Transverse colon (tissue), 4 donors: ENCODE results near the gene SREBF2. TPM values are rescaled to one million over a fixed set of nuclear protein-coding genes. Genes with fewer than 3 reads are reported as not detected.

Experiments
- DNase-seq: peaks from one replicate; pipeline ENCODE4 v3.0.0-alpha.2; 2019
- H3K27ac ChIP-seq, 4 donors: fragments of 200-600 bp; sonication (generic); 2 replicates each; pipeline ENCODE4 v1.5.1; 2016 to 2018; ENCODE audit warnings: inconsistent platforms in 4 of 4
- H3K27me3 ChIP-seq: fragments of 200-600 bp; sonication (generic); 2 replicates; pipeline ENCODE4 v1.5.1; 2017; ENCODE audit warnings: inconsistent platforms
- H3K36me3 ChIP-seq, 4 donors: fragments of 200-600 bp; sonication (generic); 2 replicates each; pipeline ENCODE4 v1.5.1; 2017 to 2019; ENCODE audit warnings: inconsistent platforms in 4 of 4
- H3K4me1 ChIP-seq, 4 donors: fragments of 200-600 bp; sonication (generic); 2 replicates each; pipeline ENCODE4 v1.5.1; 2017 to 2020; ENCODE audit warnings: inconsistent platforms in 4 of 4
- H3K4me3 ChIP-seq, 4 donors: fragments of 200-600 bp; sonication (generic); 1 replicate in 1 of 4; 2 replicates in 3 of 4; pipeline versions ENCODE4 v1.5.1 to v1.6.1; 2017 to 2019; ENCODE audit warnings: inconsistent platforms in 4 of 4
- H3K9me3 ChIP-seq, 2 donors: fragments of 200-600 bp; sonication (generic); 2 replicates each; pipeline ENCODE4 v1.5.1; 2017 to 2019; ENCODE audit warnings: inconsistent platforms in 2 of 2
- EP300 ChIP-seq: sonication (generic); formaldehyde crosslinking; IDR thresholded peaks from one replicate; pipeline ENCODE4 v1.6.1; 2017; ENCODE audit warnings: antibody characterized with exemption, low read depth
- POLR2A ChIP-seq: fragments of 450-650 bp; IDR thresholded peaks from one replicate; pipeline ENCODE4 v1.6.1; 2016; ENCODE audit warnings: antibody characterized with exemption, mild to moderate bottlenecking, moderate library complexity
- POLR2AphosphoS5 ChIP-seq, 3 donors: sonication (generic); formaldehyde crosslinking; IDR thresholded peaks; one replicate each; pipeline ENCODE4 v1.6.1; 2016; ENCODE audit warnings: antibody characterized with exemption in 3 of 3
- WGBS, 2 donors: methylation state at CpG; one replicate each; pipeline ENCODE4 v1.1.5; 2018; ENCODE audit warnings: low coverage in 1 of 2; 5-methylcytosine and 5-hydroxymethylcytosine counted together
- in situ Hi-C, 4 donors: fragments of 200-750 bp; cut with MboI; loops; one replicate each; pipeline versions ENCODE4 v1.15.0 to v1.15.1; 2017; ENCODE audit warnings: low sequenced_read_pairs in 3 of 4, low pct_ligation_motif_present in 1 of 4, low pct_unique_long_range_greater_than_20kb in 1 of 4
- intact Hi-C: fragments of 100-400 bp; cut with DNase I; formaldehyde crosslinking; loops from one replicate; pipeline ENCODE4 v1.15.1; 2023; ENCODE audit warnings: low total_unique reads
- small RNA-seq, 4 donors: library from RNA; depleted of rRNA; stranded (forward); fragments of <200 nt; gene quantifications; one replicate each; pipeline ENCODE3, GENCODE V24; 2016
- total RNA-seq, 4 donors: library from RNA; depleted of rRNA; stranded (reverse); fragments of >200 nt; gene quantifications; one replicate each; pipeline ENCODE4 v1.1.0, GENCODE V29; 2016
- TF ChIP-seq, protein P1 (sequence below), 5 experiments: fragments of 200-600 bp in 3 of 5; fragments of 450-650 bp in 2 of 5; sonication (generic) in 3 of 5; IDR thresholded peaks; 1 replicate in 2 of 5; 2 replicates in 3 of 5; pipeline ENCODE4 v1.5.1; 2016 to 2017; ENCODE audit warnings: antibody characterized with exemption in 5 of 5, inconsistent platforms in 3 of 5, mild to moderate bottlenecking in 2 of 5, moderate library complexity in 1 of 5

The SREBF2 gene
- total RNA-seq, 4 donors from 2014 or later: 156 to 252 (median 166) TPM

DNA sequence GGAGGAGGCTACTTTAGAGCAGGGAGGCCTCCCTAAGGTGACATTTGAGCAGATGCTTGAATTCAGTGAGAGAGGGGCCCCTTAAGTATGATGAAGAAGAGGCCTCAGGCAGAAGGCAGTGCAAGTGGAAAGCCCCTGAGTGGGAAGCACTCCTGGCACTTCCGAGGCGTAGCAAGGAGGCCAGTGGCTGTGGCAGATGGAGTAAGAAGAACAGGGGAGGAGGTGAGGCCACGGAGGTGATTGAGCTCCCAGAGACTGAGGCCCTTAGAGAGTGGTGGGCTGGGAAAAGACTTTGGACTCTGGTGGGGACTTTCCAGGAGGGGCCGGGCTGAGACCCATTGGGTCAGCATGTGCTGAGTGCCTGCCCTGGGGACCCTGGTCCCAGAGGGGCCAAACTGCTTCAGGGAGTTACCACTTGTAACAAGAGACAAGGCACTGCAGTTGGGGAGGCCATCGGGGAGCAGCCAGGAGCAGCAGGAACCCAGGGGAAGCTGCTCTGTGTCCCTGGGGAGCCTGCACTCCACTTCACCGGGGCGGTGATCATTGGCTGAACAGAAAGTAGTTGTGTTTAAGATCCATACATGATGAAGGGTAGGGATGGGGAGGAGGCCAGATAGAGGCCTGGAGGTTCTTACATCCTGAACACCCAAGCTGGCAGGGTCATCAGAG is 116.5 kb downstream of the SREBF2 start:
- H3K36me3 ChIP-seq: no peaks in the 10 kb centered on the region
- TF ChIP-seq, protein P1, sequence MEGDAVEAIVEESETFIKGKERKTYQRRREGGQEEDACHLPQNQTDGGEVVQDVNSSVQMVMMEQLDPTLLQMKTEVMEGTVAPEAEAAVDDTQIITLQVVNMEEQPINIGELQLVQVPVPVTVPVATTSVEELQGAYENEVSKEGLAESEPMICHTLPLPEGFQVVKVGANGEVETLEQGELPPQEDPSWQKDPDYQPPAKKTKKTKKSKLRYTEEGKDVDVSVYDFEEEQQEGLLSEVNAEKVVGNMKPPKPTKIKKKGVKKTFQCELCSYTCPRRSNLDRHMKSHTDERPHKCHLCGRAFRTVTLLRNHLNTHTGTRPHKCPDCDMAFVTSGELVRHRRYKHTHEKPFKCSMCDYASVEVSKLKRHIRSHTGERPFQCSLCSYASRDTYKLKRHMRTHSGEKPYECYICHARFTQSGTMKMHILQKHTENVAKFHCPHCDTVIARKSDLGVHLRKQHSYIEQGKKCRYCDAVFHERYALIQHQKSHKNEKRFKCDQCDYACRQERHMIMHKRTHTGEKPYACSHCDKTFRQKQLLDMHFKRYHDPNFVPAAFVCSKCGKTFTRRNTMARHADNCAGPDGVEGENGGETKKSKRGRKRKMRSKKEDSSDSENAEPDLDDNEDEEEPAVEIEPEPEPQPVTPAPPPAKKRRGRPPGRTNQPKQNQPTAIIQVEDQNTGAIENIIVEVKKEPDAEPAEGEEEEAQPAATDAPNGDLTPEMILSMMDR (IDR thresholded peaks at IDR 0.05): no peak
- TF ChIP-seq EP300 (no peak), POLR2AphosphoS5 (IDR thresholded peaks at IDR 0.05) (no peak), POLR2A (no peak)
- peaks cover 6 to 14% (median 11%) of the 10 kb centered on the region in 4 donors for H3K4me1 ChIP-seq
- H3K27ac ChIP-seq: no peak overlapping the region
- no peak overlapping the region for H3K4me3 ChIP-seq
- DNase-seq: no peak
- H3K27me3 ChIP-seq: no peaks in the 10 kb centered on the region
- in situ Hi-C loops: loop anchor here (10.0 to 25.0 kb wide), 4 partner anchors 125 to 255 kb away; partner anchors contain the start of genes CCDC134 (in 2 of the 4) and MEI1 (in 1 of the 4)
- intact Hi-C loops: loop anchor here (10.0 kb wide), 1 partner anchor 125 kb away; no protein-coding TSS in a partner anchor
- no peaks in the 10 kb centered on the region for H3K9me3 ChIP-seq
- WGBS, 2 donors: 81 to 82% methylated on average over 3 to 7 of the region's 7 CpGs

DNA sequence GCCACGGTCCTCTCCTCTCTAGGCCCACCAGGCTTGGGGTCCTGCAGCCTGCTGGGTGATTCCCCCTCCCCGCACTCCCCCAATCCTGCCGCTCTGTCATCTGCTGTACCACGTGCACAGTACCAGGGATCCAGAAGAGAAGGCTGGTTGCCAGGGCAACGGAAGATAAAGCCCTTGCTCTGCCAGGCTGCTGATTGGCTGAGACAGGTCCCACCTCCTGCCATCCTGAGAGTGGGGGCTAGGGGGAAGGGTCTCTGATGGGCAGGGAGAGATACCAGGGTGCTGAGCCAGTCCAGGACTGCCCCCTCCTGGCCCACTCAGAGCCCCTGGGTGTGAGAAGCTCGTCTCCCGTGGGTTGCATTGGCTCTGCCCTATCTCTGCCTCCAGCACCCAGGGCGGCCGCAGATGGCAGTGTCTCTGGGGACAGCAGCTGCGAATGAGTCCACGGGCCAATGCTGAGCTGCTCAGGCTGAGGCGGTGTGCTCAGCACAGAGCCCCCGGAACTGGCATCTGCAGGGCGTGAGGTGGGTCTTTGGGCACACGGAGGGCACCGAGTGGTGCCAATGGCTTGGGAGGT is 119.1 kb downstream of the SREBF2 start, which contains the start of gene SMIM45:
SMIM45 (plus strand) TSS at position 253 of the 577 bp plus-strand sequence.
- H3K27me3 ChIP-seq: no peaks in the 10 kb centered on the region
- 65 to 76% methylated on average over 5 to 12 of the region's 16 CpGs for WGBS, 2 donors
- DNase-seq: no peak
- H3K36me3 ChIP-seq: no peaks in the 10 kb centered on the region
- peaks cover 0 to 5% (median 2%) of the 10 kb centered on the region in 4 donors for H3K4me1 ChIP-seq
- in situ Hi-C loops: loop anchor here (25.0 kb wide), 1 partner anchor 485 kb away; the partner anchor contains the start of gene NFAM1 (in 4 of the 4)
- H3K9me3 ChIP-seq: no peaks in the 10 kb centered on the region
- no peak for TF ChIP-seq EP300
- TF ChIP-seq, protein P1 (IDR thresholded peaks at IDR 0.05): no peak
- no peak for TF ChIP-seq POLR2AphosphoS5 (IDR thresholded peaks at IDR 0.05)
- no peak for TF ChIP-seq POLR2A
- no peak within 1 kb of the TSS for H3K27ac ChIP-seq
- H3K4me3 ChIP-seq: no peak within 1 kb of the TSS
- intact Hi-C loops: no loop called here

DNA sequence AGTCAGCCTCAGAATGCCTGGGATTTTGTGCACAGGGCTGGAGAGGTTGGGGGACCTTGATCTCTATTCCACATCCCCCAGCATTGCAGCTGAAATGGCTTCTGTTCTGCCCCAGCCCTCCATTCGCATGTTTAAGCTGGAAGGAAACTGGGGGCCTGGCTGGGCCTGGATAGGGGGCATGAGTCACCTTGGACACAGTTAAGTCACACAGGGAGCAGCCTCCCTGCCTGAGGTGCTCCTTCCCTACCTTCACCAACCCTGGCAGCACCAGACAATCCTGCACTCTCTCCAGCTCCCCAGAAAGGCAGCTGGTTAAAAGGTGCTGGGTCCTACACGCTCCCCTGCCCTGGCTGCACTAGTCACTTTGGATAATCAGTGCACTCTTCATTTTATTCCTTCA is 119.8 kb downstream of the SREBF2 start:
- WGBS, 2 donors: 94% methylated on average over 2 of the region's 2 CpGs; no CpG with 5 or more reads in 1 of the 2 donors
- no peaks in the 10 kb centered on the region for H3K36me3 ChIP-seq
- in situ Hi-C loops: loop anchor here (25.0 kb wide), 1 partner anchor 485 kb away; the partner anchor contains the start of gene NFAM1 (in 4 of the 4)

More for the DNA sequence above, 119.8 kb downstream of the SREBF2 start:
- TF ChIP-seq POLR2AphosphoS5 (IDR thresholded peaks at IDR 0.05) (no peak), EP300 (no peak), POLR2A (no peak)
- TF ChIP-seq, protein P1 (IDR thresholded peaks at IDR 0.05): no peak
- no peaks in the 10 kb centered on the region for H3K27me3 ChIP-seq
- H3K4me3 ChIP-seq: no peak overlapping the region
- no peaks in the 10 kb centered on the region for H3K9me3 ChIP-seq
- H3K4me1 ChIP-seq: peaks cover 0 to 5% (median 2%) of the 10 kb centered on the region in 4 donors
- H3K27ac ChIP-seq: no peak overlapping the region
- DNase-seq: no peak
- intact Hi-C loops: no loop called here

Small RNA genes lying within 50 kb of the gene (small RNA-seq; reads per million reads assigned to genes)
- 0.70 to 13.2 (median 4.2) reads per million in 4 donors for gene MIR33A

Other genes starting within 250 kb of the SREBF2 start
- gene PMM1, start 243.3 kb upstream of the SREBF2 start, total RNA-seq: 100 to 1,000 TPM; 104 to 262 (median 128) TPM
- gene DESI1, start 212.1 kb upstream of the SREBF2 start, total RNA-seq: 10 to 100 TPM; 13.5 to 27.6 (median 16.8) TPM
- 100 to 1,000 TPM in 3 of 4 donors, 10 to 100 TPM in 1; 56.5 to 145 (median 126) TPM for gene XRCC6, start 211.8 kb upstream of the SREBF2 start, total RNA-seq
- 10 to 100 TPM; 32.9 to 89.4 (median 58.9) TPM for gene SNU13, start 144.2 kb upstream of the SREBF2 start, total RNA-seq
- 10 to 100 TPM in 1 of 4 donors, 1 to 10 TPM in 1, not detected in 2; 1.1 to 20.5 TPM for gene MEI1, start 133.6 kb upstream of the SREBF2 start, total RNA-seq
- gene CCDC134, start 32.4 kb upstream of the SREBF2 start, total RNA-seq: 1 to 10 TPM in 2 of 4 donors, not detected in 2; 5.9 to 9.8 TPM
- under 1 TPM in 1 of 4 donors, not detected in 3; 0.32 TPM for gene SHISA8, start 82.0 kb downstream of the SREBF2 start, total RNA-seq
- 10 to 100 TPM in 1 of 4 donors, 1 to 10 TPM in 1, under 1 TPM in 2; 0.20 to 15.3 (median 4.3) TPM for gene TNFRSF13C, start 93.7 kb downstream of the SREBF2 start, total RNA-seq
- 10 to 100 TPM in 2 of 4 donors, 1 to 10 TPM in 1, not detected in 1; 6.0 to 22.9 (median 11.0) TPM for gene CENPM, start 114.0 kb downstream of the SREBF2 start, total RNA-seq
- under 1 TPM in 2 of 4 donors, not detected in 2; 0.48 to 0.68 TPM for gene SEPTIN3, start 136.3 kb downstream of the SREBF2 start, total RNA-seq
- 10 to 100 TPM in 1 of 4 donors, 1 to 10 TPM in 1, under 1 TPM in 1, not detected in 1; 0.96 to 12.0 (median 3.5) TPM for gene WBP2NL, start 165.7 kb downstream of the SREBF2 start, total RNA-seq
- 100 to 1,000 TPM in 2 of 4 donors, 10 to 100 TPM in 2; 48.3 to 120 (median 96.0) TPM for gene NAGA, start 237.7 kb downstream of the SREBF2 start, total RNA-seq
- 10 to 100 TPM in 3 of 4 donors, 1 to 10 TPM in 1; 6.4 to 17.6 (median 12.7) TPM for gene PHETA2, start 241.1 kb downstream of the SREBF2 start, total RNA-seq
- 10 to 100 TPM in 3 of 4 donors, 1 to 10 TPM in 1; 4.8 to 44.9 (median 18.8) TPM for gene SMDT1, start 246.6 kb downstream of the SREBF2 start, total RNA-seq